HPDE6-E6E7 (cell line): ENCODE results near the gene GPATCH4.
A peak's percentile ranks its signal among the peaks of the same experiment; 100 is the strongest.
"Not testable (repeated sequence)": the region's sequence is repeated elsewhere in the genome, so short reads cannot be mapped to it uniquely, and the experiment has no call there.

ENCODE experiments used
- DNase-seq: peaks from one replicate; pipeline ENCODE4 v3.0.0; 2011; ENCODE audit warnings: missing footprints; ENCODE audit errors: extremely low spot score

GPATCH4 gene

DNA sequence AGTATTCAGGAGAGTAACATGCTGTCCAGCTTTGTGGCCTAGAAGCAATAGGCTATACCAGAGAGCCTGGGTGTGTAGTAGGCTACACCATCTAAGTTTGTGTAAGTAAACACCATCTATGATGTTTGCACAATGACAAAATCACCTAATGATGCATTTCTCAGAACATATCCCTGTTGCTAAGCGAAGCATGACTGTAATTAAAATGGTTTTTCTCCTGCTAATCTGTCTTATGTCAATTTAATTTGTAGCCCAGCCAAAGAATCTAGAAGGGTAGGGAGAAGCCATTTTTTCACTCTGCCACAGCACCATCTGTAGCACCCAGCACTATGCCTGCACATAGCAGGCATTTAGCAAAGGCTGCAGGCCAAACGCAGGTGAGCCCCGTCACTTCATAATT, 23.7 kb downstream of the GPATCH4 start:
- DNase-seq: no peak

DNA sequence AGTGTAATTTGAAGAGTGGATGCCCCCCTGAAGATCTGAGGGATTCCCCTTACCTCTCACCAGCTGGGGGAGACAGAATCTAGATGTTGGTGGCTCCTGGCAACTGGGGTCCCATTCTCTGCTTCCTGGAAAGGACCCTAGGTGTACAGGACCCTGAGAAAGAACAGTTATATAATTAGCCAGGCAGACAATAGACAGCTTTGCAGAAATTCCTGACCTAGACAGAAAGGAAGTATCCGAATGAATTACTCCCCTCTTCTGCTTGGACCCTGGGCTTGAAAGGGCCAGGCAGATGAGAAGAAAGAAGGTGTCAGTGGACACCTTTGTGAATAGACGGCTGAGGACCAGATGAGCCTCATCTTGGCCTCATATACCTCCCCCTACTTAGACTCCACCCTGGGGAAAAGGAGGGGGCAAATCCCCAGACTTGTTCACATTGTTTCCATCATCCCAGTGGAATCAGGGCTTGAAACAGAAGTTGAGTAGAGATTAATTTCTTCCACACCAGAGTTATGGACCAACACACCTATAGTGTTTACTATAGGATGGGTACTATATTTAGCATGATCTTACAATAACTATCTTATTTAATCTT, 27.1 kb downstream of the GPATCH4 start:
- no peak for DNase-seq

DNA sequence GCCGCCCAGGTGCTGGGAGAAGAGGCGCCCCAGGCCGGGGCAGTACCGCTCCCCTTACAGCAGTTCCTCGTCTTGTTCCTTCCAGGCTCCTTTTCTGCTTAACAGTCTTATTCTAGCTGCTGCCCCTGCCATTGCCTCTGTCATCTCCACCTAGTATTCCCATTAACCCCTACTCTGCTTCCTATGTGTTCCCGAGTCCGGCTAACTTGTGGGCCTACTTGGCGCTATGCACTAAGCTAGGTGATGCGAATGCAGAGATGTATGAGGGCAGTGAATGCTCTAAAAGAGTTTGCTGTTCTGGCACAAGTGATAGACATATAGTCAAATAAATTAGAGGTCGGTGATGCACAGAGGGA, 28.6 kb downstream of the GPATCH4 start:
- no peak for DNase-seq

DNA sequence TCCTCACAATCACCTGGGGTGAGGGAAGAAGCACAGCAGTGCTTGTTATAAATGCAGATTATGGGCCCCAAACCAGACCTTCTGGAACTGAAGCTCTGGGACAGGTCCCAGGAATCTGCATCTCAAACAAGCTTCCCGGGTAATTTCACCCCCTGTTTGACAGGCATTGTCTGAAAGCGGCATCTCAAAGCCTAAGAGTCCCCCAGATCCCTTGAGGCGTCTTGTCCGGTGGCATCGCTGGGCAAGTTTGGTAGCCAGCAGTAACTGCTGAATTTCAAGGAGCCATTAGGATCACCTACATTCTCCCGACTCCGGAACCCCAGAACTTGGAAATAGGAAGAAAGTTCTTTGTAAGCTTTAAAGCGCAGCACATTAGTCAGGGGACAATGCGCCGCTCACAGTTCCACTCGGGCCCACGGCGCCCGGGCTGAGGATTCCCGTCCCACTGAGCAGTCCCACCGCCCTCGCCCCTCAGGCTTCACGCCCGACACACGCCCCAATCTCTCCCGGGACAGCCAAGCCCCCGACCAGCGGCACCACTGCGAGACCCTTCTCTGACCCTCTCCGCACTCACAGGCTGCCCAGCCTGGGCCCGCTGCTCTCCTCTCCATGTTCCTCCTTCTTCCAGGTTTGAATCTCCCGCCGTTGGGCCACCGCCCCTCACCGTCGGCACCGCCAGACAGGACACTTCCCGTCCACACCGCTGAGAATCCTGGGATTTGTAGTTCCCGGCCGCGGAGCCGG, 29.2 kb downstream of the GPATCH4 start, which contains the start of gene IQGAP3:
Gene IQGAP3, minus strand, starts transcription at position 647 of the 744 bp plus-strand sequence. Its CDS starts 36 bp downstream, at position 611.
- peak; percentile 97 for DNase-seq

DNA sequence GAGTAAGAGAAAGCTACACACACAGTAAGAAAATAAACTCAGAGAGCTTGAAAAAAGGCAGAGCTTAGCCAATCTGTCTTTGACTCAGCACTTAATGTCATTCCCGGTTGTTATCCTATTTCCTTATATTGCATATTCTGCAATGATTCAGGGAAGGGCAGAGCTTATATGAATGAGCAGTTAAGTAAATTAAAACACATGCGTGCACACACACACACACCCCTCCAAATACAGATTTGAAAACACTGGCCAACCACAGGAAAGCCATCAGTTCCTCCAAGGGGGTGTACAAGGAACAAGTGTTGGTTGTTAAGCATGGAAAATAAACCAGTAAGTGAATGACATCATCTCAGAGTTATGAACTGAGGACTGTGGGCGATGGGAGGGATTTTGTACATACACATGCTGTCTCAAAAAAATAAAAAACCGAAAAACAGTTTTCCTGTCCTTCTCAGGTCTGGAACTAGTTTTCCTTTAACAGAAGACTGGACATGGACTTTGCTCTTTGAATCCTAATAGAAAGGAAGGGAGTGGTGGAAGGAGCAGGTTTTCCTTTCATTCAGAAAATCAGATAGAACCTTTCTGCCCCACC, 29.9 kb downstream of the GPATCH4 start:
- peak; percentile 44 for DNase-seq

DNA sequence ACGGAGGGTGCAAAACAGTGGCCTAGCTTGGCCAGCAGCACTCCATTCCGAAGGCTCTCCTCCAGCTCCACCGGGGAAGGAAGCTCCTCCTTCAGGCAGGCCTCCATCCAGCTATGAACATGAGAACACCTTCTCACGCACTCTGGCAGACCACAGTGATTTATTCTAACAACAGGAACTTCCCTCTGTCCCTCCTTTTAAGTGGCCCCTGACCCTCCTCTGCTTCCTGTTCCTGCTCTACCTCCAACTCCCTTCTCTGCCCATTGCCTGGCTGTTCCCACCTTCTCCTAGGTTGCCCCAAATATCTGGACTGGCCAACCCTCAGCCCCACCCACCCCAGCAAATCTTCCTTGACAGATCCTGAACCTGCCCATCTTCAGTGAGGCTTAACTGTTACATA, 34.8 kb downstream of the GPATCH4 start:
- DNase-seq: no peak

DNA sequence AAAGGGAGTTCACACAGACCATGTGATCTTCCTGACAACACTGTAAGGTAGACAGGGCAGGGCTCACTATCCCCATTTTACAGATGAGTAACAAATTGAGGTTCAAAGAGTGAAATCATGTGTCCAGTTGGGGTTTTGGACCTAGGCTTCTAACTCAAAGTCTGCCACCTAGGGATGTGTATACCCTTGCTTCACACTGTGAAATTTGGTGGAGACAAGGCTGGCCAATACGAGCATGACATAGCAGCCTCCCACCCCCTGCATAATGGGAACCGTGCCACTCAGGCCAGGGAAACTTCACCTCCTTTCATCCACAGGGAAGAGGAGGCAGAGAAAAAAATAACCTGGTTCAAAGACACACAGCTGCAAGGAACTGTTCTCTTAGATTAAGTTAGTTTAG, 35.8 kb downstream of the GPATCH4 start:
- no peak for DNase-seq

DNA sequence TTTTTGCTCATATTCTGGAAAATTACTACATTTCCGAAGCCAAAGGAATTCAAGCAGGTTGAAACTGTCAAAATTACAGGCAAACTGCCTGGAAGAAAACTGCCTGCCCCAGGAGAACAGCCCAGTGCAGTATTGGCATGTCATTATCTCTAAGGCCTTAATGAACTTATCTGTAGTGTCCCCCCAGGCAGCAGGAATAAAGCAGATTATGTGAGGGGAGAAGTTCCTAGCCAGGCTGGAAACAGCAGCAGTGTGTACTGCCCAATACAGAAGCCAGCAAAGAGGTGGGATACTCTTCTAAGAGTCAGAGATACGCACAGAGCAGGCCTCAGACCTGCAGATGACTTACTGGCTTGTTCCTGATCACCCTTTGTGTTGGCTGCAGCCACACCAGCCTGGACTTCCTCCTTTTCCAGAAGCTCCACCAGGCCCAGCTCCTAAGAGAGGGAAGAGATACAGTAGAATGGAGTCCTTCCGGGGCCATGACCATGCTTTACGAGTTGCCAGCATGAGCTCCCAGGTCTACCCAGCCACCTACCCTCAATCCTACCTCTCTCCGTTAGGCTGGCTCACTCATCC, 40.6 kb downstream of the GPATCH4 start:
- DNase-seq: no peak

DNA sequence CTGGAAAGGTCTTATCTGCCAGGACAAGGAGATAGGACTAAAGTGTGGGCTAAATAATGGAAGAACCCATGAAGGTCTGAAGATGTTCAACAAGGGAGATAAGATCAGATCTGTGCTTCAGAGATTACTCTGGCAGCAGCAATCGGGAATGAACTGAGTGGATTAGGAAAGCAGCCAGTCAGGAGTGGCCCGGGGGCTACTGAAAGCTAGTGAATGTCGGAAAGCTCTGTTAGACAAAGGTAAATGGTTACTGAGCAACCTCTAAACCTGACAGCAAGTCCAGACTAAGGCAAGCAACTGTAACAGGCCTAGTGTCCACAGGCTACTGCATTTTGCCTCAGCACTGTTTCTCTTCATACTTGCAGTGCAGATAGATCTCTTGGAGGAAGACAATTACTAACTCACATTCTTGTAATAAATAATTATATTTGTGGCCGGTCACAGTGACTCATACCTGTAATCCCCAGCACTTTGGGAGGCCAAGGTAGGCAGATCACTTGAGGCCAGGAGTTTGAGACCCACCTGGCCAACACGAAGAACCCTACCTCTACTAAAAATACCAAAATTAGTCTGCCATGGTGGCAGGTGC, 41.4 kb downstream of the GPATCH4 start:
- DNase-seq: no peak

DNA sequence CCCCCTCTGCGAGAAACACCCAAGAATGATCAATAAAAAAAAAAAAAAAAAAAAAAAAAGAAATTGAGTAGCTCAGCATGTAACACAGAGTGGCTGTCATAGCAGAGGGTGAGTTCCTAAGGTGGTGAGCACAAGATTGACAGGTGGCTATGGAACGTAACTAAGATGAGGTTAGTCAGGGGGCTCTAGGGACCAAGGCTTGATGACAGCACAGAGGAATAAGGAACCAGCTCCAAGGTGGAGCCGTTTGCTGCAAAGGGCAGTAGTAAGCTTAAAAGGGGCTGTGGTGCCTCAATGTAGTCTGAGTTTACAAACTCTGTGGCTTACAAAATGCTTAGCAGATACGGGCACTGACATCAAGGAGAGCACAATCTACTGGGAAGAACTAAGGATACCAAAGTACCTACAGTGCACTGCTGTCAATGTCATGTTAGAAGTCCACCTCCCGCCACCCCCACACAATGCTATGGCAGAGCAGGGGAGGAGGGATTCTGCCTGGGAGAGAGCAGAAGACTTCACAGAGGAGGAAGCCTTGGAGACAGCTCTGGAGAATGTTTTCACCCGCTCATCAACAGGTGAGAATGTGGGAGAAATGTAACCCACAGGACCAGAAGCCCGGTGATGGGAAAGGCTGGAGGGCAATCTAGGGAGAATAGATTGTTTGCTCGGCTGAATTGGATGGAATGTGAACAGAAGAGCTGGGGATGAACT, 42.0 kb downstream of the GPATCH4 start:
- DNase-seq: no peak

DNA sequence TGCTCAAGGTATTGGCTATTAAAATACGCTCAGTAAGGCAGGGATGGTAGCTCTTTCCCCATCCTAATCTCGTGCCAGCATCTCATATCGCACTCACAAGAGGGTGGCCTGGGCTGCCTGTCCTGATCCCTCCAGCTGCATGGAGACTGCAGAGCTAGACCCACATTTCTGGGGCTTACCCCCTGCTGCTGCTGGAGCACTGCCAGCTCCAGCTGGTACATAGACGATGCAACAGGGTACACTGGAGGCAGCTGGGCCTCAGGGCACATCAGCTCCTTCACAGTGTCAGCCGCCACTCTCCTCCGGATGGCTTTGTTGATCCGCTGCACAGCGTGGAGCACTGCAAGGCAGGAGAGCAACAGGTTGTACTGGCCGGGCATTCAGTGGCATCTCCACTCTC, 44.9 kb downstream of the GPATCH4 start:
- no peak for DNase-seq

DNA sequence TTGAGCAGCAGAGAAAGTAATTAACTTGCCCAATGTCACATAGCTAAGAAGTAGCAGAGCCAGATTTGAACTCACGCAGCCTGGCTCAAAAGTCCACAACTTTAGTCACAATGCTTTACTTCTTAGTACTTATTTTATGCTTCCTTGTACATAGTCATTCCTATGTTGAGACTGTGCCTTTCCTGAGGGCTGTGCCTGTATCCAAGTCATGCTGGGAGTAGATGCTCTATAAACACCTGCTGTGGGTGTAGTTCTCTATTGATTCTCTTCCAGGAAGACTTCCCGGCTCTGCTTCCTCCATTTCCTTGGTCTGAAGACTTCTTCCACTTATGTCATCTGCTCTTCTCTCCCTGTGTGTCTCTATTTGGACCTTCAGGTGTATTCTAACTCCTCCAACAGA, 45.6 kb downstream of the GPATCH4 start:
- no peak for DNase-seq

DNA sequence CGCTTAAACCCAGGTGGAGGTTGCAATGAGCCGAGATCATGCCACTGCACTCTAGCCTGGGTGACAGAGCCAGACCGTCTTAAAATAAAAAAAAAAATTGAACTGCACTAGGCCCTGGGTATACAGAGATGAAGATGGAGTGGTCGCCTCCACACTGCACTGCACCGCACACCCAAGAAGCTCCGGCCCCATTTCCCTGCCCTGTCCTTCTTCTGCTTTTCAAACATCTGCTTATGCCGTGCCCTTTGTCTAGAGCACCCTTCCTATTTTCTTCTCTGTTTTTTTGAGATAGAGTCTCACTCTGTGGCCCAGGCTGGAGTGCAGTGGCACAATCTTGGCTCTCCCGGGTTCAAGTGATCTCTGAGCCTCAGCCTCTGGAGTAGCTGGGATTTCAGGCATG, 46.3 kb downstream of the GPATCH4 start:
- DNase-seq: no peak

DNA sequence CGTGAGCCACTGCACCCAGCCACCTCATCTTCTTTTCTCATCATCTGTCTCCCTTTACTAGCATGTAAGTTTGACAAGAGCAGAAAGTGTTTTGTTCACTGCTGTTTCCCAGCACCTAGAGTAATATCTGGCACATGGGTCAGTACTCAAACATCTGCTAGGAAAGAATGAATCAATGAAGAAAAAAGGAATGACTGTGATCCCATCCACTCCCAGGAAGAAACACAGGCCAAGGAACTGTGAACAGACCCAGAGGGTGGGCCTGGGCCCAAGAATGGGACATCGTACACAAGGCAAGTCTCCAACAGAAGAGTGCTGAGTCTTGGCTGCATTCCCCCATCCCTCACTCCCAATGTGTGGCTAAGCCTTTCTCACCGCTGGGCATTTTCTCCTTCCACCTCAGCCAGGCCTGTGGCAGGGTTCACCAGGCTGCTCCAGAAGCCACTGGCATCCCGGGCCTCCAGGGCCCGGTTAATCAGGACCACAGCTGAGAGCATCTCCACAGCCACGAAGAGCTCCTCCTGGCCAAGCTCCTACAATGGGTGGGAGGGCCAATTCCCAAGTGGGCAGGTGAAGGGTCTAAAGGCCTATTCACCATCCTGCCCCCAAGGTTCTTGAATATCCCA, 47.3 kb downstream of the GPATCH4 start:
- no peak for DNase-seq

DNA sequence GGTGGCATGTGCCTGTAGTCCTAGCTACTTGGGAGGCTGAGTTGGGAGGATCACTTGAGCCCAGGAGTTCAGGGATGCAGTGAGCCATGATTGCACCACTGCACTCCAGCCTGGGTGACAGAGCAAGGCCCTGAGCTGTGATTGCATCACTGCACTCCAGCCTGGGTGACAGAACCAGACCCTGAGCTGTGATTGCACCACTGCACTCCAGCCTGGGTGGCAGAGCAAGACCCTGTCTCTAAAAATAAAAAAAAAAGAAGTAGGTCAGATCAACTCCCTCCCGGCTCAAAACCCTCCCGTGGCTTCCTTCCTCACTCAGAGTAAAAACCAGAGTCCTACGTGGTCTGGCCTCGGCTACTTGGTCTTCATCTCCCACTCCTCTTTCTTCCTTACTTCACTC, 48.3 kb downstream of the GPATCH4 start:
- DNase-seq: not testable (repeated sequence)

DNA sequence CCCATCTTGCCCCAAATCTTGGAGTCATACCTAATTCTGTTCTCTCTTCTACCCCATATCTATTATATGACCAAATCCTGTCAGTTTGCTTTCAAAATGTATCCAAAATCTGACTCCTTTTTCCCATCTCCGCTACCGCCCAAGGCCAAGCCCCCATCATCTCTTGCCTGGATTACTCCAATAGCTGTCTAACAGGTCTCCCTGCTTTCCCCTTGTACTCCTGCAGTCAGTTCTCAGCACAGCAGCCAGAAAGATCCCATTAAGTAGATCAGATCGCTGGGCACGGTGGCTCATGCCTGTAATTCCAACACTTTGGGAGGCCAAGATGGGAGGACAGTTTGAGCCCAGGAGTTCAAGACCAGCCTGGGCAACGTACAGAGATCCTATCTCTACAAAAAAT, 48.8 kb downstream of the GPATCH4 start:
- no peak for DNase-seq

DNA sequence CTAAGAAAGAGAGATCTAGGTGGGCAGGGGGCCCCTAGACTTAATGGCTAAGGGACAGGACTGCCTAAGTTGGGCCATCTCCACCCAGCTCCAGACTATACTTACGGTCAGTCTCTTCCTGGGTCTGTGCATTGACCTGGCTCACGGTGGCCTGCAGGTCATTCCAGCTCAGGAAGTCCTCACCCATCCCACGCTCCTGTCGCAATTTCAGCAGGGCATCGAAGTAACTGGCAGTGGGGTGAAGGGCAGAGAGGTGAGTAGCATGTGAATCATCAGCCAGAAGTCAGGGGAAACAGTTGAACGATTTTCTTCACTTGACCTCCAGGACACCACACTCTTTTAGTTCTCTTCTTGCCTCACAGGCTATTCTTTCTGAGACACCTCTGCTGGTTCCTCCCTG, 49.4 kb downstream of the GPATCH4 start:
- DNase-seq: peak; percentile 83

DNA sequence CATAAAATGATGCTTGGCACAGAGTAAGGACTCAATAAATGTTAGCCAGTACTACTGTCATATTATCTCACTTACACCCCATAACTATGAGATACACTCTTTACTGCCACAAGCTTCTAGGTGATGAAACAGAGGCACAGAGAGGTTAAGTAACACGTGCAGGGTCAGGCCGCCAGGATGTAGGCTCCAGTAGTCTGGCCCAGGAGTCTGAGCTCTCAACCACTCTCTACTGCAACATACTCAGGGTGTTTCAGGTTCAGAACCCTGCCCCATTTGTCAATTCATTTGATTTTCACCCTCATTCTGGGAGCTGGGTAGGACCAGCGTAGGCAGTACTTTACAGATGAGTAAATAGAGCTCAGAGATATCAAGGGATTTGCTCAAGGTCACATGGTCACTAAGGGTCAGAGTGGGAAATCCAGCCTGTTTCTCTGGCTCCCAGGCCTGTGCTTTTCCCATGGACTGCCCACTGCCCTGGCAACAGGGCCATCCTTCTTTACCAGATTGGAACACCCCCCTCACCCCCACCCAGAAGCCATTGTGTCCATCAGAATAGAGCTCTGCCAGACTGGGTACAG, 50.1 kb downstream of the GPATCH4 start:
- DNase-seq: no peak

DNA sequence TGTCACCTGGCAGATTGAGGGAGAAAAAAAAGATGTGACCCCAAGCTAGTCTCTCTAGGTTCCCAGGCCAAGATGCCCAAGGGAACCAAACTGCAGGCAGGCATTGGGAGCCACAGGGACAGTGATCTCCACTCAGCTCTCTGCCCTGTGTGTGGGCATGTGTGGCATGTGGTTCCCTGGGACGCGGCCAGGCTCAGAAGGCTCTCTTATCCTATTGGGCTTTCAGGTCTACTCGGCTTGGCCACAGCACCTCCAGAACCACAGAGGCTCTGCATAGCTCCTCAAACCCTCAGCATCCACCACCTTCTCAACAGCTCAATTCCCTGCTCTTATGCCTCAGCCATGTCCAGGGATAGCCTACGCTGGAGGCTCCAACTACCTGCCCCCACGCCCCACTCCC, 50.9 kb downstream of the GPATCH4 start:
- DNase-seq: no peak

DNA sequence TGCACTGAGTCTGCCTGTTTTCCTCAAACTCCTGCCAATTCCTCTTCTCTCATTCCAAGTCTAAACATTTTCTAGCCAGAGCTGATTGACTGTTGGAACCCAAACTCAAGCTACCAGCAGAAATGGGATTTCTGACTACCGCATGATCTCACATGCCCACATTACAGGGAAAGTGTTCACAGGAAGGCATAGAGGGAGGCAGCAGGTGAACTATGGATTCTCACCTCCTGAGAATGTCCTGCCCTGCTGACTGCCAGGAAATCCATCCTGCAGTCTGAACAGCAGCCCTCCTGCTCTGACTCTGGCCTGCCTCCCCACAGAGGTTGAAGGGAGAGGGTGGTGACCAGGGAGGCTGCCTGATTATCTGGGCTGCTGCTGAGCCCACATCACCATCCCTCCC, 51.4 kb downstream of the GPATCH4 start:
- DNase-seq: no peak

DNA sequence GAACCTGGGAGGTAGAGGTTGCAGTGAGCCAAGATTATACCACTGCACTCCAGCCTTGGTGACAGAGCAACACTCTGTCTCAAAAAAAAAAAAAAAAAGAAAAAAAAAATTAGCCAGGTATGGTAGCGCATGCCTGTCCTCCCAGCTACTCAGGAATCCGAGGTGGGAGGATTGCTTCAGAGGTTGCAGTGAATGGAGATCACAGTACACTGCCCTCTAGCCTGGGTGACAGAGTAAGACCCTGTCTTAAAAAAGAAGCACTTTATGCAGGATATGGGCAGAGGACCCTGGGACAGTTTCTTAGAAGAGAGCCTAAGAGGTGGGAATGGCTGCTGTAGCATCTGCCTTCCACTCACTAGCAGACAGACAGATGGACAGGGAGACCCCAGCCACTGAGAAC, 51.9 kb downstream of the GPATCH4 start:
- no peak for DNase-seq
